Subcutaneous abdominal adipose tissue (tissue), 5 donors: ENCODE measurements around the gene NUP93.
A peak's percentile ranks its signal among the peaks of the same experiment; 100 is the strongest.

Source experiments
- H3K27ac ChIP-seq: one replicate; pipeline ENCODE4 v1.7.0; 2013; ENCODE audit warnings: low read depth, mild to moderate bottlenecking, inconsistent platforms, low read length, moderate library complexity
- H3K27me3 ChIP-seq, 5 donors: one replicate each; pipeline ENCODE4 v1.7.0; 2013; ENCODE audit warnings: low read length in 5 of 5, inconsistent platforms in 1 of 5; ENCODE audit not compliant: control insufficient read depth in 5 of 5, insufficient read depth in 4 of 5
- H3K36me3 ChIP-seq, 5 donors: one replicate each; pipeline ENCODE4 v1.7.0; 2013; ENCODE audit warnings: low read length in 5 of 5; ENCODE audit not compliant: control insufficient read depth in 5 of 5, insufficient read depth in 5 of 5
- H3K4me1 ChIP-seq, 5 donors: one replicate each; pipeline ENCODE4 v1.7.0; 2013; ENCODE audit warnings: low read length in 5 of 5, mild to moderate bottlenecking in 3 of 5, moderate library complexity in 1 of 5; ENCODE audit not compliant: control insufficient read depth in 5 of 5, insufficient read depth in 5 of 5
- H3K4me3 ChIP-seq, 5 donors: one replicate each; pipeline ENCODE4 v1.7.0; 2013; ENCODE audit warnings: low read length in 5 of 5, low read depth in 1 of 5
- H3K9ac ChIP-seq, 5 donors: one replicate each; pipeline ENCODE4 v1.7.0; 2013; ENCODE audit warnings: low read length in 5 of 5, mild to moderate bottlenecking in 4 of 5, moderate library complexity in 3 of 5
- H3K9me3 ChIP-seq, 5 donors: one replicate each; pipeline ENCODE4 v1.7.0; 2013; ENCODE audit warnings: low read length in 5 of 5; ENCODE audit not compliant: control insufficient read depth in 5 of 5
- donor health status: healthy.
- donor health status: healthy.
- donor health status: healthy.
- donor health status: healthy.
- donor health status: healthy.

NUP93 gene

DNA sequence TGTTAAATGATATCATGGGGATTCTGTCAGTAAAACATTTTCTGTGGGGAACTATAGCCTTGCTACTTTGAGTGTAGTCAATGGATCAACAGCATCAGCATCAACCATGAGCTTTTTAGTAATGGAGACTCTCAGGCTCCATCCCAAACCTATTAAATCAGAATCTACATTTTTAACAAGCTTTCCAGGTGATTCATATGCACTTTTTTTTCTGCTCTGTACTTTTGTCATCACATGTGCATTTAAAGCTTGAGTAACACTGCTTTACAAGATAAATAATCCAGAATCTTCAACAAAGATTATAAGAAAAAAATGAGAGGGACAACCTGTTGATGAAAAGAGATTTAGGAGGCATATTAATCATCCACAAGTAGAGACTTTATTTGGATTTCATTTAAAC is 23.5 kb downstream of the NUP93 start:
- peaks cover 0 to 1% (median 0%) of the 10 kb centered on the region in 5 donors for H3K4me1 ChIP-seq
- H3K27ac ChIP-seq: no peak overlapping the region
- no peaks in the 10 kb centered on the region for H3K27me3 ChIP-seq
- H3K4me3 ChIP-seq: no peak overlapping the region
- no peak overlapping the region for H3K9ac ChIP-seq
- peaks cover 0 to 19% (median 11%) of the 10 kb centered on the region in 5 donors for H3K36me3 ChIP-seq
- no peaks in the 10 kb centered on the region for H3K9me3 ChIP-seq

DNA sequence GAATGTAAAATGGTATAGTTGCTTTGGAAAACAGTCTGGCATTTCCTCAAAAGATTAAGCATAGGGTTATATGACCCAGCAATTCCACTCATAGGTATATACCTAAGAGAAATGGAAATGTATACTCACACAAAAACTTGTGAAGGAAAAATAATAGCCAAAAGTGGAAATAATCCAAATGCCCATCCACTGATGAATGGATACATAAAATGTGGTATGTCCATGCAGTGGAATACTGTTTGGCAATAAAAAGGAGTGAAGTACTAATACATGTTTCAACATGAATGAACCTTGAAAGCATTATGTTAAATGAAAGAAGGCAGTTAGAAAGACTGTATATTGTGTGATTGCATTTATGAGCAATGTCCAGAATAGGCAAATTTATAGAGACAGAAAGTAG is 25.1 kb downstream of the NUP93 start:
- Histone ChIP-seq H3K9me3 (no peaks in the 10 kb centered on the region), H3K9ac (no peak overlapping the region), H3K4me3 (no peak overlapping the region), H3K4me1 (peaks cover 0 to 5% (median 0%) of the 10 kb centered on the region in 5 donors), H3K27ac (no peak overlapping the region), H3K27me3 (no peaks in the 10 kb centered on the region), H3K36me3 (peaks cover under 1 to 14% (median 7%) of the 10 kb centered on the region in 5 donors)

DNA sequence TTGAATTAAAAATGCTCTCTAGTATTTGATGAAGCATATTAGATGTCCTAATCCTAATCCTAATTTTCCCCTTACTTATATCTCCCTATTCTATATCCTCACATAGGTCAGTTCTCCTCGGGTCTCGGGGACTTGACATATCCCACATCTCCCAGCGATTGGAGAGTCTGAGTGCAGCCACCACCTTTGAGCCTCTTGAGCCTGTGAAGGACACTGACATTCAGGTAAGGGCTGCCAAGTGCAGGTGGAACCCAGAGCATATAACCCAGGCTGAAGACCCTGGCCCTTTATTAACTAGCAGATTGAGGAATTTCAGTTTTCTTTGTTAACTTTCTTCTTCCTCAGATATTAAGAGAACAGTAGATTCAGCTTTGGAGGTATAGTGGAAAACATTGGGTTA is 28.5 kb downstream of the NUP93 start:
- Histone ChIP-seq H3K4me3 (no peak overlapping the region), H3K4me1 (peaks cover 0 to 5% (median 0%) of the 10 kb centered on the region in 5 donors), H3K9ac (no peak overlapping the region), H3K9me3 (no peaks in the 10 kb centered on the region), H3K36me3 (peaks cover 7 to 19% (median 14%) of the 10 kb centered on the region in 5 donors), H3K27ac (no peak overlapping the region), H3K27me3 (no peaks in the 10 kb centered on the region)

DNA sequence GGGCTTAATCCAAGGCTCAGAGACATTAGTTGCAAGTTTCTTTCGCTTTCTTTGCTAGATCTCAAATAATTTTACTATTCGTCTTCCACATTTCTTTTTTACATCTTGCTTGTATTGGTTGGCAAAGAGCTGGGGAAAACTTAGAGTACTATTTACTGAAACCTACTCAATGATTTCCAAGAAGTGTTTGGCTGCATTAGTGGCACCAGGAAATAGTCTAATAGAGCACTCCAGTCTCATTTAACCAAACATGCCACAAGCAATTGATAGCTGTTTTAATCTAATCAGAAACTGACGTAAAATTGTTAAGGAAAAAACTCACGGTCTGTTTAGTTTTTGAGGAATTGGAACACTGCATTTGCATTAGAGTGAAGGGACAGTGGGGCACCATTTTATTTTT is 29.0 kb downstream of the NUP93 start:
- H3K9ac ChIP-seq: no peak overlapping the region
- H3K36me3 ChIP-seq: peaks cover 7 to 19% (median 14%) of the 10 kb centered on the region in 5 donors
- H3K4me3 ChIP-seq: peak overlapping the region in 1 of 5 donors; percentile 20
- no peaks in the 10 kb centered on the region for H3K9me3 ChIP-seq
- no peaks in the 10 kb centered on the region for H3K27me3 ChIP-seq
- peaks cover 0 to 5% (median 0%) of the 10 kb centered on the region in 5 donors for H3K4me1 ChIP-seq
- no peak overlapping the region for H3K27ac ChIP-seq

DNA sequence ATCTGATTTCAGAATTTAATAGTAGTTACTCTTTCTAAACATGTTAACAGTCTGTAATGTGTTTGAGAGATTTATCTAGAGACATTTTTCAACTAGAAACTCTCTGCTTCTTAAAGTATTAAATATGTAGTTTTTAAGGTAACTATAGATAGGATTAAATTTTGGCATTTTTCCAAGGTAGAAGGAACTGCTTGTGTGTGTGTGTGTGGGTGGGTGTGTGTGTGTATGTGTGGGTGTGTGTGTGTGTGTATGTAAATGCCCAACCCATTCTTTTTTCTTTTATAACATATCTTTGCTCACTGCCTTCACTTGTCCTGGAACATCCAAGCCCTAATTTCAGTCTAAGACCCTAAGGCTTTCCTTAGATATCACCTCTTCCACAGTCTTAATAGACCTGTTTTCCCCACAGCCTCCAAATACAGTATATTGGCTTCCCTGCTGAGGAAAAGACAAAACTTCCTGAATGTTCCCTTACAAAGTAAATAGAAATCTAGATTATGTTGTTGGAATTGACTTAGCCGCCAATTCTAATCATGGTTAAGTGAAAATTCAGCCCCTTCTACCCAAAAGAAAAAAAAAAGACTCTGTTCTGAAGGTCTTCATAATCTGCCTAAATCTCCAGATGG is 33.5 kb downstream of the NUP93 start:
- Histone ChIP-seq H3K4me3 (no peak overlapping the region), H3K9ac (no peak overlapping the region), H3K4me1 (peaks cover 0 to 5% (median 0%) of the 10 kb centered on the region in 5 donors), H3K9me3 (no peaks in the 10 kb centered on the region), H3K27ac (no peak overlapping the region), H3K36me3 (peaks cover 7 to 28% (median 17%) of the 10 kb centered on the region in 5 donors), H3K27me3 (no peaks in the 10 kb centered on the region)

DNA sequence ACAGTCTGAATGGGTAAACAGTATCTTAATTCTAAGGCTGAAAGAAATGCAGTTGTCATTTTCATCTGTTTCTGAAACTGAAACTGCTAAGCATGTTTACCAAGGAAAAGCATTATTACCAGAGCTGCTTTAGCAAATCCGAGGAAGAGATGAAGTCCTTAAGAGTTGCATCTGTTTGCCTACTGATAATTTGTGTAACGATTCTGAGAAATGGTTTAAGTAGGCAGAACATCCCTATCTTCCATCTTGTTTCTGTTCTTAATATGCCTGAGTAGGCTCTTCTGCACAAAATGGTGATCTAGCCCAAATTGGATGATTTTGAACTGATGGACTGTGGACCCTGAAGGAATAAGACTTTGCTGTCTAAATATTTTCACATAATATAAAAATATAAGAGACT is 34.9 kb downstream of the NUP93 start:
- H3K9me3 ChIP-seq: no peaks in the 10 kb centered on the region
- no peak overlapping the region for H3K27ac ChIP-seq
- H3K9ac ChIP-seq: peak overlapping the region in 1 of 5 donors; percentile 34
- H3K4me3 ChIP-seq: no peak overlapping the region
- peaks cover 7 to 24% (median 14%) of the 10 kb centered on the region in 5 donors for H3K36me3 ChIP-seq
- H3K4me1 ChIP-seq: peaks cover 0 to 8% (median 0%) of the 10 kb centered on the region in 5 donors
- H3K27me3 ChIP-seq: no peaks in the 10 kb centered on the region

DNA sequence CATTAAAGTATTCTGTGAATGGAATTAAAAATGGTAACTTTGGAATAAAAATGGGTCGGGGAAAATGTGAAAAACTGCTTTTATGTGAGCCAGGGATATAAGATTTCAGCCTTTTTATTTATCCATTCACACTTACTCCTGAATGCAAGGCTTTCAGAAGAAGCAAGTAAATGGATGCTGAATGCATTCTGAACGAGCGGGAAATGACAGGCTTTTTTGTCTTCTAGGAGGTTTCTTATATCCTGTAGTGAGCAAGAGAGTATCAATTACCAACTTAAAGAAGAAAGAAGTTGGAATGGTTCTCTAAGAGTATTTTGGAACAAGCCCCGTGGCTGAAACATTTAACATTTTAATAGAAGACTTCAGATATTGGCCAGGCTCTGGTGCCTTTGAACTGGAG is 36.0 kb downstream of the NUP93 start:
- Histone ChIP-seq H3K36me3 (peaks cover 0 to 14% (median 7%) of the 10 kb centered on the region in 5 donors), H3K4me1 (peaks cover 0 to 12% (median 0%) of the 10 kb centered on the region in 5 donors), H3K9ac (peak overlapping the region in 1 of 5 donors; percentile 6), H3K4me3 (no peak overlapping the region), H3K27me3 (no peaks in the 10 kb centered on the region), H3K27ac (no peak overlapping the region), H3K9me3 (no peaks in the 10 kb centered on the region)

DNA sequence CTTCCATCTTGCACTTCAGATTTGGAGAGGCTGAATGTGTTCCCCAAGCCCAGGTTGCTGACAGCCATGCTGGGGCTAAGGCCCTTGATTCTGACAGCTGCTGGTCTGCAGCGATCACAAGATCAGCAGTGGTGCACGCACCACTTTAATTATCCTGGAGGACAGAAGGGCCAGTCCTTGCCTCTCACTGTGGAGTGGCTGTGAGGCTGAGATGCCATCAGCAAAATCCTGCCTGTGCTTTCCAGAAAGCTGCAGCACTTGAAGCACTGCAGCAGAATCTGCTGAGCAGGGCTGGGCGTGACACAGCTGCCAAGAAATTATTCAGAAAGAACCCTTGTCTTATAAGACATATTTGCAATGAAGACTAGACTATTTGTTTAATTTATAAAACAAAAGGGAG is 37.1 kb downstream of the NUP93 start:
- H3K4me3 ChIP-seq: no peak overlapping the region
- H3K36me3 ChIP-seq: peaks cover 0 to 14% (median 4%) of the 10 kb centered on the region in 5 donors
- no peaks in the 10 kb centered on the region for H3K27me3 ChIP-seq
- H3K9me3 ChIP-seq: no peaks in the 10 kb centered on the region
- no peak overlapping the region for H3K9ac ChIP-seq
- H3K27ac ChIP-seq: no peak overlapping the region
- H3K4me1 ChIP-seq: peaks cover 0 to 12% (median 0%) of the 10 kb centered on the region in 5 donors

DNA sequence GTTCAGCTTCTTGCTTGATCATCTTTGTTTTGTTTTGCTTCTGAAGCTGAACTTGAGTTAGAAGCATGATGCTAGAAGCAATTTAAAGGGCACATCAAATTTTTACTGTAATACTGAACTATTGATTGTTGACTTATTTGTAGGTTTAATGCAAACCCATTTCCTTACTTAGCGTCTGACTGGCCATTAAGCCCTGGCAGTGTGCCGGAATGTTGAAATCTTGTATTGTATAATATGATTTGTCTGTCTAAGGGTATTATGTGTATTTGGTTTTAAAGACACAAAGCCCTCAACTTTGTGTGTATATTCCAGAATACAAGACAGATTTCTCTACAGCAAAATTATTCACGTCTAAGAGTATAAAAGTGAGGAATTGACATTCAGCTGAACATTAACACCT is 39.7 kb downstream of the NUP93 start:
- no peak overlapping the region for H3K4me3 ChIP-seq

DNA sequence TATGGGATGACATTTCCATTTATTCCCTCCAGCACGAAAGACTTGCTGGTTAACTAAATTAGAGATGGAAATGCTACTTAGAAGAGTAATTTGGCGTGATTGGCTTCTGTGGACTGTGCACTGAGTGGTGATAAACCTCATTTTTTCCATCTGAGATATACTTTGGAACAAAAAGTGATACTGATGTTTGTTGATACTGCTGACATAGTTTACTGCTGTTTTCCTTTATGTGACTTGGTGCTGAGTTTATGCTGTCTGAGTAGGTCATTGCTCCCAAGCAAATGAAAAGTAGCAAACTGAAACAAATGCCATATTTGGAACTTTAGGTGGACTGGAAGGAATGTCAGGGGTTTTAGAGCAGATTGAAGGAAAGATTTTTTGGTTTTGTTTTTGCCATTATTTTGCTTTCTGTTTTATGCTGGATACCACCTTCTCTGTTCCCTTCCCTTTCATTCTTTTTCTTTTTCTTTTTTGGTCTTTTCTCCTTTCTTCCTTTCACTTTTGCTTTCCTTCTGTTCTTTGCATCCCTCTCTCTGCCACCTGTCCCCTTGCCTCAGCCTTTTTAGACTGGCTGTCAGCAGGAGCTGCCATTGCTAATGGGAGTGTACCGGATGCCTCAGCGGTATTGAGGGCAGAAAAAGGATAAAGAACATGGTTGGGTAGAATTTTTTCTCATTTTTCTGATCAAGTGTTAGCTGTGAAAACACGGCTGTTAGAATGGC is 41.8 kb downstream of the NUP93 start:
- H3K4me3 ChIP-seq: no peak overlapping the region
- peaks cover 0 to 20% (median 5%) of the 10 kb centered on the region in 5 donors for H3K4me1 ChIP-seq
- H3K36me3 ChIP-seq: peaks cover 0 to 4% (median 3%) of the 10 kb centered on the region in 5 donors
- no peaks in the 10 kb centered on the region for H3K27me3 ChIP-seq
- H3K9me3 ChIP-seq: no peaks in the 10 kb centered on the region
- H3K27ac ChIP-seq: no peak overlapping the region
- H3K9ac ChIP-seq: peak overlapping the region in 1 of 5 donors; percentile 12

More for the DNA sequence above, 39.7 kb downstream of the NUP93 start:
- H3K9me3 ChIP-seq: no peaks in the 10 kb centered on the region
- no peaks in the 10 kb centered on the region for H3K27me3 ChIP-seq
- H3K9ac ChIP-seq: no peak overlapping the region
- peaks cover 0 to 12% (median 0%) of the 10 kb centered on the region in 5 donors for H3K4me1 ChIP-seq
- H3K27ac ChIP-seq: no peak overlapping the region
- H3K36me3 ChIP-seq: peaks cover 0 to 9% (median 4%) of the 10 kb centered on the region in 5 donors
